ENCODE results near the gene EXOSC9.

- no peak for TF ChIP-seq EP300 (IDR thresholded peaks at IDR 0.05; ENCODE audit: low read depth)
- TF ChIP-seq CTCF (IDR thresholded peaks at IDR 0.05), result no peak
- no peak for TF ChIP-seq POLR2AphosphoS5 (IDR thresholded peaks at IDR 0.05)
These were observed 36.8 kb upstream of the EXOSC9 start for GRCh38 chr4:121764303-121764701.

All from transverse colon (tissue), 4 donors.